Panc1 (cell line): ENCODE measurements around the gene PROM1. TPM values are rescaled to one million over a fixed set of nuclear protein-coding genes. Genes with fewer than 3 reads are reported as not detected.

Experiments used
- ATAC-seq: fragments of 200-7000 bp; cut with Tn5 transposase; 2 replicates; pipeline ENCODE4 v1.9.1; 2020; ENCODE audit warnings: mild to moderate bottlenecking, moderate library complexity
- BruUV-seq: library from RNA; stranded (reverse); fragments of 400-500 nt; replicated peaks from 2 replicates; lab custom pipeline; 2021; lab: Mats Ljungman, UMichigan
- CTCF ChIA-PET: fragments of 300-600 bp; sonication (Branson Sonifier 250); formaldehyde crosslinking; loops from one replicate; lab custom pipeline; 2022; ENCODE audit warnings: antibody characterized with exemption; lab: Charles Lee
- POLR2A ChIA-PET: fragments of 300-600 bp; sonication (Branson Sonifier 250); formaldehyde crosslinking; loops from one replicate; lab custom pipeline; 2022; ENCODE audit warnings: antibody characterized with exemption; lab: Charles Lee
- DNase-seq: peaks from one replicate; pipeline ENCODE4 v3.0.0-alpha.2; 2010; ENCODE audit warnings: low read depth, low spot score
- H3K27ac ChIP-seq: 2 replicates; pipeline ENCODE4 v1.5.1; 2011; ENCODE audit warnings: mild to moderate bottlenecking, low read length, inconsistent platforms
- H3K27me3 ChIP-seq: fragments of 200-500 bp; sonication (Bioruptor generic); 2 replicates; pipeline ENCODE4 v1.6.0; 2014; ENCODE audit warnings: low read length, inconsistent platforms; ENCODE audit not compliant: control insufficient read depth, insufficient read depth
- H3K36me3 ChIP-seq: fragments of 200-500 bp; sonication (Bioruptor generic); 2 replicates; pipeline ENCODE4 v1.5.1; 2014; ENCODE audit warnings: inconsistent platforms, mild to moderate bottlenecking, low read length, moderate library complexity; ENCODE audit not compliant: control insufficient read depth, insufficient read depth
- H3K4me1 ChIP-seq: 2 replicates; pipeline ENCODE4 v1.5.1; 2011; ENCODE audit warnings: inconsistent platforms, mild to moderate bottlenecking, low read length, moderate library complexity; ENCODE audit not compliant: control insufficient read depth, insufficient read depth
- H3K4me3 ChIP-seq, 2 experiments: 2 replicates each; pipeline ENCODE4 v1.5.1; 2011 to 2012; ENCODE audit warnings: low read depth in 2 of 2, low read length in 2 of 2, mild to moderate bottlenecking in 2 of 2, inconsistent platforms in 1 of 2, moderate library complexity in 1 of 2
- H3K9me3 ChIP-seq: fragments of 200-500 bp; sonication (Bioruptor generic); 2 replicates; pipeline ENCODE4 v1.5.1; 2014; ENCODE audit warnings: low read depth, mild to moderate bottlenecking, inconsistent platforms, low read length, moderate library complexity; ENCODE audit not compliant: control insufficient read depth, insufficient read depth
- CTCF ChIP-seq: fragments of 450-650 bp; IDR thresholded peaks from 2 replicates; pipeline ENCODE4 v1.5.1; 2017; ENCODE audit warnings: mild to moderate bottlenecking
- POLR2AphosphoS5 ChIP-seq: IDR thresholded peaks from 2 replicates; pipeline ENCODE4 v1.6.1; 2012; ENCODE audit warnings: mild to moderate bottlenecking, low read depth, low read length, moderate library complexity
- REST ChIP-seq, 2 experiments: IDR thresholded peaks; 2 replicates each; pipeline ENCODE4 v1.6.1; 2011 to 2012; ENCODE audit warnings: low read depth in 2 of 2, control low read depth in 1 of 2, low read length in 1 of 2, mild to moderate bottlenecking in 1 of 2, moderate library complexity in 1 of 2; ENCODE audit not compliant: insufficient read depth in 1 of 2
- SIN3A ChIP-seq: IDR thresholded peaks from 2 replicates; pipeline ENCODE4 v1.6.1; 2012; ENCODE audit warnings: low read depth, mild to moderate bottlenecking, low read length, moderate library complexity, borderline replicate concordance; ENCODE audit not compliant: insufficient read depth
- TCF7L2 ChIP-seq: IDR thresholded peaks from 2 replicates; pipeline ENCODE4 v1.6.1; 2011; ENCODE audit warnings: mild to moderate bottlenecking, low read depth, low read length, inconsistent platforms
- in situ Hi-C: cut with HindIII; loops from 2 replicates; pipeline ENCODE4 v1.10.0; 2016; ENCODE audit warnings: low sequenced_read_pairs, low pct_unique_long_range_greater_than_20kb
- intact Hi-C: fragments of 100-400 bp; cut with micrococcal nuclease; formaldehyde crosslinking; loops from one replicate; pipeline ENCODE4 v1.10.0; 2022; ENCODE audit not compliant: unreplicated experiment
- total RNA-seq: library from RNA; stranded (reverse); gene quantifications from one replicate; pipeline ENCODE4 v1.2.1, GENCODE V29; 2021; ENCODE audit not compliant: unreplicated experiment

PROM1 gene
- total RNA-seq, 1 experiment from 2014 or later, result 0.18 TPM

DNA sequence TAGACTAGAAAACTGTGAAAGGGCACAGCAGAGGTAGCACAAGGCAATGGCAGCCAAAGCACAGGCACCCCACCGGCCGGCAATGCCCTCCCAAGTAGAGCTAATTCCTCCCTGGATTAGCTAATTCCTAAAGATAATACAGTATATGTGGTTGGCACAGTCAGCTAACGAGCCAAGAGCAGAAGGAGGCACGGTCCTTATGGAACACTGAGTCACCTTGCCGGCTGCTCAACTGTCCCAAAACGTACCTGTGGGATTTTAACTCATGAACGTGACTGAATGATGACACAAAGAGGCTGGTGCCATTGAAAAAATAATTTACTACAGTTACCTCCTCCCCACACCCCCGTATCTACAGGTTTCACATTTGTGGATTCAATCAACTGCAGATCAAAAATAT is 136.1 kb downstream of the PROM1 start:
- Histone ChIP-seq H3K4me1 (no peaks in the 10 kb centered on the region), H3K27ac (no peak overlapping the region), H3K4me3 (no peak overlapping the region), H3K9me3 (no peaks in the 10 kb centered on the region), H3K27me3 (no peaks in the 10 kb centered on the region), H3K36me3 (no peaks in the 10 kb centered on the region)
- ATAC-seq (no peak), DNase-seq (no peak)
- intact Hi-C loops (no loop called here), in situ Hi-C loops (no loop called here)
- no TSS peak for BruUV-seq
- TF ChIP-seq REST (IDR thresholded peaks at IDR 0.05; ENCODE audit: insufficient read depth in 1 of 2, low read depth in 2 of 2, low read length in 1 of 2), result no peak
- TF ChIP-seq SIN3A, result no peak
- TF ChIP-seq POLR2AphosphoS5, result no peak
- no peak for TF ChIP-seq CTCF
- TF ChIP-seq TCF7L2, result no peak
- ChIA-PET POLR2A (no interaction called here), CTCF (no interaction called here)

GRCh38 chr4:15945516-15945915 is 138.3 kb downstream of the PROM1 start:
- no peak overlapping the region for H3K27ac ChIP-seq
- H3K36me3 ChIP-seq, result no peaks in the 10 kb centered on the region
- TF ChIP-seq SIN3A, result no peak
- no peak for TF ChIP-seq POLR2AphosphoS5
- TF ChIP-seq CTCF, result no peak
- TF ChIP-seq TCF7L2, result no peak
- no peak for TF ChIP-seq REST (IDR thresholded peaks at IDR 0.05; ENCODE audit: insufficient read depth in 1 of 2, low read depth in 2 of 2, low read length in 1 of 2)
- ChIA-PET CTCF (no interaction called here), POLR2A (no interaction called here)
- H3K9me3 ChIP-seq, result no peaks in the 10 kb centered on the region
- no peaks in the 10 kb centered on the region for H3K4me1 ChIP-seq
- DNase-seq, result no peak
- H3K27me3 ChIP-seq, result no peaks in the 10 kb centered on the region
- in situ Hi-C loops (no loop called here), intact Hi-C loops (no loop called here)
- no peak overlapping the region for H3K4me3 ChIP-seq
- no peak for ATAC-seq
- no TSS peak for BruUV-seq
